HEK293 (cell line): ENCODE data around the gene SCFD2.
A peak's percentile ranks its signal among the peaks of the same experiment; 100 is the strongest.

Experiments
- OSR2 ChIP-seq: fragments of 450-650 bp; formaldehyde crosslinking; IDR thresholded peaks from 2 replicates; pipeline ENCODE4 v1.5.1; 2016; ENCODE audit warnings: missing biosample characterization, missing genetic modification characterization
- PRDM1 ChIP-seq: fragments of 450-650 bp; formaldehyde crosslinking; IDR thresholded peaks from 2 replicates; pipeline ENCODE4; 2016; ENCODE audit warnings: missing biosample characterization, missing genetic modification characterization
- WT1 ChIP-seq: fragments of 450-650 bp; formaldehyde crosslinking; IDR thresholded peaks from 2 replicates; pipeline ENCODE4 v1.5.1; 2016; ENCODE audit warnings: missing biosample characterization, missing genetic modification characterization
- YY1 ChIP-seq: fragments of 450-650 bp; formaldehyde crosslinking; IDR thresholded peaks from 2 replicates; pipeline ENCODE4 v1.5.1; 2018; ENCODE audit warnings: missing biosample characterization, missing genetic modification characterization
- ZBTB17 ChIP-seq: fragments of 450-650 bp; formaldehyde crosslinking; IDR thresholded peaks from 2 replicates; pipeline ENCODE4 v1.5.1; 2016; ENCODE audit warnings: missing biosample characterization, missing genetic modification characterization
- ZBTB7A ChIP-seq: fragments of 450-650 bp; formaldehyde crosslinking; IDR thresholded peaks from 2 replicates; pipeline ENCODE4 v1.5.1; 2016; ENCODE audit warnings: low read depth, missing biosample characterization, missing genetic modification characterization
- ZNF202 ChIP-seq: fragments of 450-650 bp; formaldehyde crosslinking; IDR thresholded peaks from 2 replicates; pipeline ENCODE4 v1.5.1; 2016; ENCODE audit warnings: missing biosample characterization, missing genetic modification characterization, borderline replicate concordance
- ZNF266 ChIP-seq: fragments of 450-650 bp; formaldehyde crosslinking; IDR thresholded peaks from 2 replicates; pipeline ENCODE4 v1.5.1; 2016; ENCODE audit warnings: missing biosample characterization, missing genetic modification characterization, low read depth
- ZNF354C ChIP-seq: fragments of 450-650 bp; formaldehyde crosslinking; IDR thresholded peaks from 2 replicates; pipeline ENCODE4 v1.5.1; 2016; ENCODE audit warnings: missing biosample characterization, missing genetic modification characterization, low read depth, borderline replicate concordance
- ZNF394 ChIP-seq: fragments of 450-650 bp; formaldehyde crosslinking; IDR thresholded peaks from 2 replicates; pipeline ENCODE4 v1.5.1; 2016; ENCODE audit warnings: missing biosample characterization, missing genetic modification characterization, mild to moderate bottlenecking, moderate library complexity, borderline replicate concordance
- ZNF510 ChIP-seq: fragments of 450-650 bp; formaldehyde crosslinking; IDR thresholded peaks from 2 replicates; pipeline ENCODE4 v1.5.1; 2018; ENCODE audit warnings: mild to moderate bottlenecking, missing genetic modification characterization, missing biosample characterization; ENCODE audit not compliant: insufficient replicate concordance
- ZNF785 ChIP-seq: fragments of 450-650 bp; formaldehyde crosslinking; IDR thresholded peaks from 2 replicates; pipeline ENCODE4 v1.5.1; 2016; ENCODE audit warnings: missing biosample characterization, missing genetic modification characterization
- TF ChIP-seq, protein P1 (sequence below): fragments of 450-650 bp; formaldehyde crosslinking; IDR thresholded peaks from 2 replicates; pipeline ENCODE4 v1.5.1; 2017; ENCODE audit warnings: missing biosample characterization, missing genetic modification characterization
- TF ChIP-seq, protein P2 (sequence below): fragments of 450-650 bp; formaldehyde crosslinking; IDR thresholded peaks from 2 replicates; pipeline ENCODE4 v1.5.1; 2017; ENCODE audit warnings: missing biosample characterization, missing genetic modification characterization
- TF ChIP-seq, protein P3 (sequence below): fragments of 450-650 bp; formaldehyde crosslinking; conservative IDR thresholded peaks from 2 replicates; pipeline ENCODE4 v1.5.1; 2016; ENCODE audit warnings: low read depth, missing biosample characterization, missing genetic modification characterization
- TF ChIP-seq, protein P4 (sequence below): fragments of 450-650 bp; formaldehyde crosslinking; IDR thresholded peaks from 2 replicates; pipeline ENCODE4 v1.5.1; 2017; ENCODE audit warnings: missing biosample characterization, mild to moderate bottlenecking, missing genetic modification characterization, moderate library complexity
- TF ChIP-seq, protein P5 (sequence below): IDR thresholded peaks from 2 replicates; pipeline ENCODE4 v1.6.1; 2011; ENCODE audit warnings: mild to moderate bottlenecking, low read depth, low read length, borderline replicate concordance
- TF ChIP-seq, protein P6 (sequence below): fragments of 450-650 bp; formaldehyde crosslinking; IDR thresholded peaks from 2 replicates; pipeline ENCODE4 v1.5.1; 2017; ENCODE audit warnings: missing biosample characterization, missing genetic modification characterization
- TF ChIP-seq, protein P7 (sequence below): fragments of 450-650 bp; formaldehyde crosslinking; IDR thresholded peaks from 2 replicates; pipeline ENCODE4 v1.5.1; 2016; ENCODE audit warnings: missing biosample characterization, missing genetic modification characterization

Gene SCFD2

DNA sequence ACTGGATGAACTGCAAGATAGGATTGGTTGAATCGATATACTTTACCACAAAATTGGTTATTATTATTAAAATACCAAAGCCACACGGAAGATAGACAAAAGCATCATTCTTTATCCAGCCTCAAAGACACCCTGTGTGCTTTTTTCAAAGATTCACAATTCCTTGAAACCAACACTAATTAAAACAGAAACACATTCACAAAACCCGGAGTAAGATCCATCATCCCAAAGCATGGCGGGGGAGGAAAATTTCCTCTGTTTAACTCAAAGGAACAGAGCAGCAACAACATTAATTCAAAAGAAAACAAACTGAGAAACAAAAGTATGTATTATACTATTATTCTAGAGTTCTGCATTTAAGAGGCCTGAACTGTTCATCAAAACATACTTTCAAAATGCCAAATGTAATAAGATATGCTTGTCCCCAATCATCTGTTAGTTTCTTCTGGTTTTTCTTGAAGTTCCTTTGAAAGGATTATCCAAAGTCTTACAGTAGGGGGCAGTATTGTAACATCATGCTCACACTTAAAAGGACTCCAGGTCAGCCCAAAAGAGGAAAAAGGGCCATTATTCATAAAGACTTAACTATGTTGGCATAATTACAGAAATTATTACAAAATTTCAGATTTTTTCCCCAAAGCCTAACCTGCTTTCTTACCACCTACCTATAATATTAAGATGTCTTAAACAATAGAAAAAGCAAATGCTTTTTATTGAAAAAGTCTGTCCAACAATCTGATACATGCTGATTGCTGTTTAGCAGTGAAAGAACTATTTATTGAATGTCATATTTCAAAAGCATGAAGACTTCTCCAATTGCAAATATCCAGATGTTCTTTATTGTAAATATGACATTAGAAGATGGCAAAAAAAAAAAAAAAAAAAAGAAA, 168.7 kb downstream of the SCFD2 start (continued):
- TF ChIP-seq, protein P1, sequence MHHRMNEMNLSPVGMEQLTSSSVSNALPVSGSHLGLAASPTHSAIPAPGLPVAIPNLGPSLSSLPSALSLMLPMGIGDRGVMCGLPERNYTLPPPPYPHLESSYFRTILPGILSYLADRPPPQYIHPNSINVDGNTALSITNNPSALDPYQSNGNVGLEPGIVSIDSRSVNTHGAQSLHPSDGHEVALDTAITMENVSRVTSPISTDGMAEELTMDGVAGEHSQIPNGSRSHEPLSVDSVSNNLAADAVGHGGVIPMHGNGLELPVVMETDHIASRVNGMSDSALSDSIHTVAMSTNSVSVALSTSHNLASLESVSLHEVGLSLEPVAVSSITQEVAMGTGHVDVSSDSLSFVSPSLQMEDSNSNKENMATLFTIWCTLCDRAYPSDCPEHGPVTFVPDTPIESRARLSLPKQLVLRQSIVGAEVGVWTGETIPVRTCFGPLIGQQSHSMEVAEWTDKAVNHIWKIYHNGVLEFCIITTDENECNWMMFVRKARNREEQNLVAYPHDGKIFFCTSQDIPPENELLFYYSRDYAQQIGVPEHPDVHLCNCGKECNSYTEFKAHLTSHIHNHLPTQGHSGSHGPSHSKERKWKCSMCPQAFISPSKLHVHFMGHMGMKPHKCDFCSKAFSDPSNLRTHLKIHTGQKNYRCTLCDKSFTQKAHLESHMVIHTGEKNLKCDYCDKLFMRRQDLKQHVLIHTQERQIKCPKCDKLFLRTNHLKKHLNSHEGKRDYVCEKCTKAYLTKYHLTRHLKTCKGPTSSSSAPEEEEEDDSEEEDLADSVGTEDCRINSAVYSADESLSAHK (tag by site-specific recombination), result peak; percentile 63
- no peak for TF ChIP-seq WT1 (tag by site-specific recombination)
- TF ChIP-seq ZNF266 (tag by site-specific recombination), result no peak
- no peak for TF ChIP-seq ZBTB7A (tag by site-specific recombination)
- TF ChIP-seq ZNF510 (tag by site-specific recombination), result no peak
- TF ChIP-seq, protein P2, sequence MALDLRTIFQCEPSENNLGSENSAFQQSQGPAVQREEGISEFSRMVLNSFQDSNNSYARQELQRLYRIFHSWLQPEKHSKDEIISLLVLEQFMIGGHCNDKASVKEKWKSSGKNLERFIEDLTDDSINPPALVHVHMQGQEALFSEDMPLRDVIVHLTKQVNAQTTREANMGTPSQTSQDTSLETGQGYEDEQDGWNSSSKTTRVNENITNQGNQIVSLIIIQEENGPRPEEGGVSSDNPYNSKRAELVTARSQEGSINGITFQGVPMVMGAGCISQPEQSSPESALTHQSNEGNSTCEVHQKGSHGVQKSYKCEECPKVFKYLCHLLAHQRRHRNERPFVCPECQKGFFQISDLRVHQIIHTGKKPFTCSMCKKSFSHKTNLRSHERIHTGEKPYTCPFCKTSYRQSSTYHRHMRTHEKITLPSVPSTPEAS (tag by site-specific recombination), result no peak
- TF ChIP-seq, protein P3, sequence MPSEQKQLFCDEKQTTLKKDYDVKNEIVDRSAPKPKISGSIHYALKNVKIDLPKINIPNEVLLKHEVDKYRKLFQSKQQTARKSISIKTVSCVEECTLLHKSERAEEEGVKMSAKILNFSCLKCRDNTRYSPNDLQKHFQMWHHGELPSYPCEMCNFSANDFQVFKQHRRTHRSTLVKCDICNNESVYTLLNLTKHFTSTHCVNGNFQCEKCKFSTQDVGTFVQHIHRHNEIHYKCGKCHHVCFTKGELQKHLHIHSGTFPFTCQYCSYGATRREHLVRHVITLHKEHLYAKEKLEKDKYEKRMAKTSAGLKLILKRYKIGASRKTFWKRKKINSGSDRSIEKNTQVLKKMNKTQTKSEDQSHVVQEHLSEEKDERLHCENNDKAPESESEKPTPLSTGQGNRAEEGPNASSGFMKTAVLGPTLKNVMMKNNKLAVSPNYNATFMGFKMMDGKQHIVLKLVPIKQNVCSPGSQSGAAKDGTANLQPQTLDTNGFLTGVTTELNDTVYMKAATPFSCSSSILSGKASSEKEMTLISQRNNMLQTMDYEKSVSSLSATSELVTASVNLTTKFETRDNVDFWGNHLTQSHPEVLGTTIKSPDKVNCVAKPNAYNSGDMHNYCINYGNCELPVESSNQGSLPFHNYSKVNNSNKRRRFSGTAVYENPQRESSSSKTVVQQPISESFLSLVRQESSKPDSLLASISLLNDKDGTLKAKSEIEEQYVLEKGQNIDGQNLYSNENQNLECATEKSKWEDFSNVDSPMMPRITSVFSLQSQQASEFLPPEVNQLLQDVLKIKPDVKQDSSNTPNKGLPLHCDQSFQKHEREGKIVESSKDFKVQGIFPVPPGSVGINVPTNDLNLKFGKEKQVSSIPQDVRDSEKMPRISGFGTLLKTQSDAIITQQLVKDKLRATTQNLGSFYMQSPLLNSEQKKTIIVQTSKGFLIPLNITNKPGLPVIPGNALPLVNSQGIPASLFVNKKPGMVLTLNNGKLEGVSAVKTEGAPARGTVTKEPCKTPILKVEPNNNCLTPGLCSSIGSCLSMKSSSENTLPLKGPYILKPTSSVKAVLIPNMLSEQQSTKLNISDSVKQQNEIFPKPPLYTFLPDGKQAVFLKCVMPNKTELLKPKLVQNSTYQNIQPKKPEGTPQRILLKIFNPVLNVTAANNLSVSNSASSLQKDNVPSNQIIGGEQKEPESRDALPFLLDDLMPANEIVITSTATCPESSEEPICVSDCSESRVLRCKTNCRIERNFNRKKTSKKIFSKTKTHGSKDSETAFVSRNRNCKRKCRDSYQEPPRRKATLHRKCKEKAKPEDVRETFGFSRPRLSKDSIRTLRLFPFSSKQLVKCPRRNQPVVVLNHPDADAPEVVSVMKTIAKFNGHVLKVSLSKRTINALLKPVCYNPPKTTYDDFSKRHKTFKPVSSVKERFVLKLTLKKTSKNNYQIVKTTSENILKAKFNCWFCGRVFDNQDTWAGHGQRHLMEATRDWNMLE (tag by site-specific recombination), result no peak
- no peak for TF ChIP-seq ZBTB17 (tag by site-specific recombination)
- no peak for TF ChIP-seq ZNF394 (tag by site-specific recombination)
- no peak for TF ChIP-seq PRDM1 (tag by site-specific recombination)
- no peak for TF ChIP-seq YY1 (tag by site-specific recombination)
- no peak for TF ChIP-seq OSR2 (tag by site-specific recombination)
- TF ChIP-seq ZNF202 (tag by site-specific recombination), result no peak
- TF ChIP-seq, protein P4, sequence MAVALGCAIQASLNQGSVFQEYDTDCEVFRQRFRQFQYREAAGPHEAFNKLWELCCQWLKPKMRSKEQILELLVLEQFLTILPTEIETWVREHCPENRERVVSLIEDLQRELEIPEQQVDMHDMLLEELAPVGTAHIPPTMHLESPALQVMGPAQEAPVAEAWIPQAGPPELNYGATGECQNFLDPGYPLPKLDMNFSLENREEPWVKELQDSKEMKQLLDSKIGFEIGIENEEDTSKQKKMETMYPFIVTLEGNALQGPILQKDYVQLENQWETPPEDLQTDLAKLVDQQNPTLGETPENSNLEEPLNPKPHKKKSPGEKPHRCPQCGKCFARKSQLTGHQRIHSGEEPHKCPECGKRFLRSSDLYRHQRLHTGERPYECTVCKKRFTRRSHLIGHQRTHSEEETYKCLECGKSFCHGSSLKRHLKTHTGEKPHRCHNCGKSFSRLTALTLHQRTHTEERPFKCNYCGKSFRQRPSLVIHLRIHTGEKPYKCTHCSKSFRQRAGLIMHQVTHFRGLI (tag by site-specific recombination), result no peak
- no peak for TF ChIP-seq ZNF354C
- TF ChIP-seq, protein P5, sequence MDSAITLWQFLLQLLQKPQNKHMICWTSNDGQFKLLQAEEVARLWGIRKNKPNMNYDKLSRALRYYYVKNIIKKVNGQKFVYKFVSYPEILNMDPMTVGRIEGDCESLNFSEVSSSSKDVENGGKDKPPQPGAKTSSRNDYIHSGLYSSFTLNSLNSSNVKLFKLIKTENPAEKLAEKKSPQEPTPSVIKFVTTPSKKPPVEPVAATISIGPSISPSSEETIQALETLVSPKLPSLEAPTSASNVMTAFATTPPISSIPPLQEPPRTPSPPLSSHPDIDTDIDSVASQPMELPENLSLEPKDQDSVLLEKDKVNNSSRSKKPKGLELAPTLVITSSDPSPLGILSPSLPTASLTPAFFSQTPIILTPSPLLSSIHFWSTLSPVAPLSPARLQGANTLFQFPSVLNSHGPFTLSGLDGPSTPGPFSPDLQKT, result no peak
- TF ChIP-seq, protein P6, sequence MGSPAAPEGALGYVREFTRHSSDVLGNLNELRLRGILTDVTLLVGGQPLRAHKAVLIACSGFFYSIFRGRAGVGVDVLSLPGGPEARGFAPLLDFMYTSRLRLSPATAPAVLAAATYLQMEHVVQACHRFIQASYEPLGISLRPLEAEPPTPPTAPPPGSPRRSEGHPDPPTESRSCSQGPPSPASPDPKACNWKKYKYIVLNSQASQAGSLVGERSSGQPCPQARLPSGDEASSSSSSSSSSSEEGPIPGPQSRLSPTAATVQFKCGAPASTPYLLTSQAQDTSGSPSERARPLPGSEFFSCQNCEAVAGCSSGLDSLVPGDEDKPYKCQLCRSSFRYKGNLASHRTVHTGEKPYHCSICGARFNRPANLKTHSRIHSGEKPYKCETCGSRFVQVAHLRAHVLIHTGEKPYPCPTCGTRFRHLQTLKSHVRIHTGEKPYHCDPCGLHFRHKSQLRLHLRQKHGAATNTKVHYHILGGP, result no peak
- TF ChIP-seq ZNF785 (tag by site-specific recombination), result no peak
- TF ChIP-seq, protein P7, sequence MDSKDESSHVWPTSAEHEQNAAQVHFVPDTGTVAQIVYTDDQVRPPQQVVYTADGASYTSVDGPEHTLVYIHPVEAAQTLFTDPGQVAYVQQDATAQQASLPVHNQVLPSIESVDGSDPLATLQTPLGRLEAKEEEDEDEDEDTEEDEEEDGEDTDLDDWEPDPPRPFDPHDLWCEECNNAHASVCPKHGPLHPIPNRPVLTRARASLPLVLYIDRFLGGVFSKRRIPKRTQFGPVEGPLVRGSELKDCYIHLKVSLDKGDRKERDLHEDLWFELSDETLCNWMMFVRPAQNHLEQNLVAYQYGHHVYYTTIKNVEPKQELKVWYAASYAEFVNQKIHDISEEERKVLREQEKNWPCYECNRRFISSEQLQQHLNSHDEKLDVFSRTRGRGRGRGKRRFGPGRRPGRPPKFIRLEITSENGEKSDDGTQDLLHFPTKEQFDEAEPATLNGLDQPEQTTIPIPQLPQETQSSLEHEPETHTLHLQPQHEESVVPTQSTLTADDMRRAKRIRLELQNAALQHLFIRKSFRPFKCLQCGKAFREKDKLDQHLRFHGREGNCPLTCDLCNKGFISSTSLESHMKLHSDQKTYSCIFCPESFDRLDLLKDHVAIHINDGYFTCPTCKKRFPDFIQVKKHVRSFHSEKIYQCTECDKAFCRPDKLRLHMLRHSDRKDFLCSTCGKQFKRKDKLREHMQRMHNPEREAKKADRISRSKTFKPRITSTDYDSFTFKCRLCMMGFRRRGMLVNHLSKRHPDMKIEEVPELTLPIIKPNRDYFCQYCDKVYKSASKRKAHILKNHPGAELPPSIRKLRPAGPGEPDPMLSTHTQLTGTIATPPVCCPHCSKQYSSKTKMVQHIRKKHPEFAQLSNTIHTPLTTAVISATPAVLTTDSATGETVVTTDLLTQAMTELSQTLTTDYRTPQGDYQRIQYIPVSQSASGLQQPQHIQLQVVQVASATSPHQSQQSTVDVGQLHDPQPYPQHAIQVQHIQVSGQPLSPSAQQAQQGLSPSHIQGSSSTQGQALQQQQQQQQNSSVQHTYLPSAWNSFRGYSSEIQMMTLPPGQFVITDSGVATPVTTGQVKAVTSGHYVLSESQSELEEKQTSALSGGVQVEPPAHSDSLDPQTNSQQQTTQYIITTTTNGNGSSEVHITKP (tag by site-specific recombination), result peak; percentile 97
